ENCODE results near the gene ADAMTS20.

Gene ADAMTS20

GRCh38 chr12:43312991-43313505, 239.0 kb downstream of the ADAMTS20 start:
- no peak for DNase-seq

DNA sequence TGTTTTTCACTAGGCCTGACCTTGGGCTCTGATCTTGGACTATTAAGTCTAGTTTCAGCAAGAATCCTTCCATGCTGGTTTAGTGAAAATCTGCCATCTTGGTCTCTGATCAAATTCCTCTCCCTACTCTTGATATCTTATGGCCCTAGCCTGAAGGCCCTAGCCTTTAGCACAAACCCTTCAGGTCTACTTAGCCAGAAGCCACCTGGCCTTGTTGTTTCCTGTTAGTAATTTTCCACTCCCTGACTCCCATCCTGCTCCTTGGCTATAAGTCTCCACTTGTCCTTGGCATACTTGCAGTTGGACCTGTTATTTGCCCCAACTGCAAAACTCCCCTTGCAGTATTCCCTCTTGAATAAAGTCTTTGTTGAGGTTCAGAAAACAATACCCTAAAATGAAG, 241.4 kb downstream of the ADAMTS20 start:
- DNase-seq = no peak

- no peak for DNase-seq
These were observed 242.0 kb downstream of the ADAMTS20 start for GRCh38 chr12:43309959-43310358.

DNA sequence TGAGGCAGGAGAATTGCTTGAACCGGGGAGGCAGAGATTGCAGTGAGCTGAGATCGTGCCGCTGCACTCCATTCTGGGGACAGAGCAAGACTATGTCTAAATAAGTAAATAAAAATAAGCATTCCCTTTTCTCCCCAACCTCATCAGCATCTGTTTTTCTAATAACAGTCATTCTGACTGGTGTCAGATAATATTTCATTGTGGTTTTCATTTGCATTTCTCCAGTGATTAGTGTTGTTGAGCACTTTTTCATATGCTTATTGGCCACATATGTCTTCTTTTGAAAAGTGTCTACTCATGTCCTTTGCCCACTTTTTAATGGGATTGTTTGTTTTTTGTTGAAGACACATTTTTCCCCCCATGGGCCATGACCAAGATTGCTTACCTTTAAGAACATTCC, 243.2 kb downstream of the ADAMTS20 start:
- no peak for DNase-seq

DNA sequence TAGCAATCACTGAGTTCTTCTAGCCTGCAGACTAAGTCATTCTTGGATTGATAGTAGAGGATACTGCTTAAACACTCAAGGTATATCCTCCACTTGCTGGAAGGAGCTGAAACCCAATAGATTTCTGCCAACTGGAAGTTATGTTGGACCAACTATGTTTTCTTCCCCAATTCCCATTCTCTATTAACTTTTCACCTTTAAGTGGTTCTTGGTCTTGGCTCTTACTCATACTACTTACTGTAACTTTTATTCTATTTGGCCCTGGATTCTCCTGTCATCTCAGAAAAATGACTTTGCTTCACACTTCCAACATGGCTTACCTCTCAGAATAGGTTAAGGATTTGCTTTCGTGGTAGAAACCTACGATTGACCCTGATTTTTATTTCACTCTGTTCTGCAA, 244.9 kb downstream of the ADAMTS20 start:
- DNase-seq = no peak

GRCh38 chr12:43306066-43306465, 245.9 kb downstream of the ADAMTS20 start:
- DNase-seq = no peak

- DNase-seq = no peak
These were observed 246.9 kb downstream of the ADAMTS20 start for GRCh38 chr12:43305065-43305464.
